CD4-positive, alpha-beta T cell treated with Interleukin-10 for 1 hour (primary cell): ENCODE data around the gene ANKRD13C.
A peak's percentile ranks its signal among the peaks of the same experiment; 100 is the strongest.
"Not testable (repeated sequence)": the region's sequence is repeated elsewhere in the genome, so short reads cannot be mapped to it uniquely, and the experiment has no call there.

Experiments
- DNase-seq: peaks from one replicate; pipeline ENCODE4 v3.0.0-alpha.2; 2020

ANKRD13C gene, protein sequence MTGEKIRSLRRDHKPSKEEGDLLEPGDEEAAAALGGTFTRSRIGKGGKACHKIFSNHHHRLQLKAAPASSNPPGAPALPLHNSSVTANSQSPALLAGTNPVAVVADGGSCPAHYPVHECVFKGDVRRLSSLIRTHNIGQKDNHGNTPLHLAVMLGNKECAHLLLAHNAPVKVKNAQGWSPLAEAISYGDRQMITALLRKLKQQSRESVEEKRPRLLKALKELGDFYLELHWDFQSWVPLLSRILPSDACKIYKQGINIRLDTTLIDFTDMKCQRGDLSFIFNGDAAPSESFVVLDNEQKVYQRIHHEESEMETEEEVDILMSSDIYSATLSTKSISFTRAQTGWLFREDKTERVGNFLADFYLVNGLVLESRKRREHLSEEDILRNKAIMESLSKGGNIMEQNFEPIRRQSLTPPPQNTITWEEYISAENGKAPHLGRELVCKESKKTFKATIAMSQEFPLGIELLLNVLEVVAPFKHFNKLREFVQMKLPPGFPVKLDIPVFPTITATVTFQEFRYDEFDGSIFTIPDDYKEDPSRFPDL

DNA sequence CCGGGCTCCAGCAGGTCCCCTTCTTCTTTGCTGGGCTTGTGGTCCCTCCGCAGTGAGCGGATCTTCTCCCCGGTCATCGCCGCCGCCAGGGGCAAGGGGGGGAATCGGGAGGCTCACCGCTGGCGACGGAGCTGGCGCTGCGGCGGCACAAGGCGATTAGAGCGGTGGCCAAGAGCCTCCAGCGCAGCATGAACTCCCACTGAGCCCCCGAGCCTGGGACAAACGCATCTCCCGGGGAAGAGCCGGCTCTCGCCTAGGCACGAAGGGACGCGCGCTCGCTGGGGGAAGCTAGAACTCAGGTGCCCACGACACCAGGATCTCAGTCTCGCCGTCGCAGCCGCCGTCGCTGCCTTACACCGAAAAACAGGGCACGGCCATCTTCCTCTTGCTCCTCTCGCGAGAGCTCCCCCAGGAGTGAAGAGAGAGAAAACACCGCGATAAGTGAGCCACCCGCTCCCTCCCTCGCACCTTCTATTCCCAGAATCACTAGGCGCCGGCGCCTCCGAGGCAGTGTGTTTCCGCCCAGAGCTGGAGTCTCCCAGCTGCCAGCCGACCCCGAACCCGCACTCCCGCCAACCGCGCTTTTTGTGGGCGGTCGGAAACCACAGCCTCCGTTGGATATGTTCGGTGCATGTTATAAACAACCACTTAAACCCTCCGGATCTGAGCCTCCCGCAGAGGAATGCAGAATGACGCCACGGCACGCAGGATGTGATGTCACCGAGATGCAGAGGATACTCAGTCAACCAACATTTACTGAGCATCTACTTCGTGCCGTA lies at the start of gene ANKRD13C:
ANKRD13C (minus strand) TSS at position 391 of the 779 bp plus-strand sequence; CDS start at position 77, 314 bp downstream.
- DNase-seq = peak; percentile 94

GRCh38 chr1:70403759-70404158 lies 49.2 kb upstream of the ANKRD13C start:
- no peak for DNase-seq

- no peak for DNase-seq
These were observed 47.5 kb upstream of the ANKRD13C start for GRCh38 chr1:70401974-70402373.

- no peak for DNase-seq
These were observed 45.8 kb upstream of the ANKRD13C start for GRCh38 chr1:70400335-70400734.

DNA sequence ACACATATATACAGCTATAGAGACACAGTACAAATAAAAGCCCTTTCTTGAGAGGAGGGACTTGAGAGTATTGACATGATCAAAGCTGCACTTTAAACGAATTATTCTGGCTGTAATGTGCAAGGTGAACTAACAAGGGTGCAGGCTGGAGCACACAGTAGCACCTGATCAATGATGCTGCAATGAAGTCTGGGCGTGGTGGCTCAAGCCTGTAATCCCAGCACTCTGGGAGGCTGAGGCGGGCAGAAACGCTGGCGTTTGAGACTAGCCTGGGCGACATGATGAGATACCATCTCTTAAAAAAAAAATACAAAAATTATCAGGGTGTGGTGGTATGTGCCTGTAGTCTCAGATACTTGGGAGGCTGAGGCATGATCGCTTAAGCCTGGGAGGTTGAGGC lies 42.5 kb upstream of the ANKRD13C start:
- DNase-seq = no peak

- no peak for DNase-seq
These were observed 42.1 kb upstream of the ANKRD13C start for GRCh38 chr1:70396607-70397006.

GRCh38 chr1:70392626-70393025 lies 38.1 kb upstream of the ANKRD13C start:
- DNase-seq = no peak

DNA sequence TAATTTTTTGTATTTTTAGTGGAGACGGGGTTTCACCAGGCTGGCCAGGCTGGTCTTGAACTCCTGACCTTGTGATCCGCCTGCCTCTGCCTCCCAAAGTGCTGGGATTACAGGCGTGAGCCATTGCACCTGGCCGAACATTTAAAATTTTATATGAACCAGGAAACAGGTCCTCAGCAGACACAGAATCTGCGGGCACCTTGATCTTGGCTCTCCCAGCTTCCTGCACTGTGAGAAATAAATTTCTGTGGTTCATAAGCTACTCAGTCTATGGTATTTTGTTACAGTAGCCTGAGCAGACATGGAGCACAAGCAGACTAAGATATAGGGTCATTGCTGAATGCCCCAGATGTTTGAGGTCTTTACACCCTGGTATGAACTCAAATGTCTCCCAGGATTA lies 33.0 kb upstream of the ANKRD13C start:
- no peak for DNase-seq

DNA sequence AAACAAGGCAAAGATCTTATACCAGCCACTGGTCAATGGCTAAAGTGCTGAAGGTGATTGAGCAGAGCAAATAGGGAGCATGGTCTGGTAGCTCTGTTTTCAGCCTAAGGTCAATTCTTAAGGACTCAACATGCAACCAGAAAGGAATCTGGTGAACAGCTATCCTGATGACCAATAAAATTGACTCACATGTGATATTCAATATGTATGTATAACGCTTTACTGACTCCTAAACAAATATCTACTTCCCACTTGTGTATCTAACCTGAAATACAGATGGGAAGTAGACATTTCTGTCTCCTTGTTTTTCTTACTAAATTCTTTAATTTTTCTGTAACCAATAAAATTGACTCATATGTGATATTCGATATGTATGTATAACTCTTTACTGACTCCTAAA lies 31.6 kb upstream of the ANKRD13C start:
- DNase-seq = no peak

GRCh38 chr1:70385477-70385876 lies 31.0 kb upstream of the ANKRD13C start:
- no peak for DNase-seq

DNA sequence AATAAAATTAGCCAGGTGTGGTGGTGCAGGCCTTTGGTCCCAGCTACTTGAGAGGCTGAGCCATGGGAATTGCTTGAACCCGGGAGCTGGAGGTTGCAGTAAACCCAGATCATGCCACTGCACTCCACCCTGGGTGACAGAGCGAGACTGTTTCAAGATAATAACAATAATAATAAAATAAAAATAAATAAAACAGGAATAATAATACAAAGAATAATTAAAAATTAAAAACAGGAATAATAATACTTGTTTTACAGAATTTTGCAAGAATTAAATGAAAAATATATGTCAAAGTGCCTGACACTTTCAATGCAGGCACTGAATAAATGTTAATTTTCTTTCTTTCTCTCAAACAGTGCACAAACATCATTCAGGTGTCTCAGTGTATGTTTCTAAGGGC lies 30.0 kb upstream of the ANKRD13C start:
- no peak for DNase-seq

GRCh38 chr1:70383483-70383882 lies 29.0 kb upstream of the ANKRD13C start:
- no peak for DNase-seq

GRCh38 chr1:70382682-70383081 lies 28.2 kb upstream of the ANKRD13C start:
- no peak for DNase-seq

DNA sequence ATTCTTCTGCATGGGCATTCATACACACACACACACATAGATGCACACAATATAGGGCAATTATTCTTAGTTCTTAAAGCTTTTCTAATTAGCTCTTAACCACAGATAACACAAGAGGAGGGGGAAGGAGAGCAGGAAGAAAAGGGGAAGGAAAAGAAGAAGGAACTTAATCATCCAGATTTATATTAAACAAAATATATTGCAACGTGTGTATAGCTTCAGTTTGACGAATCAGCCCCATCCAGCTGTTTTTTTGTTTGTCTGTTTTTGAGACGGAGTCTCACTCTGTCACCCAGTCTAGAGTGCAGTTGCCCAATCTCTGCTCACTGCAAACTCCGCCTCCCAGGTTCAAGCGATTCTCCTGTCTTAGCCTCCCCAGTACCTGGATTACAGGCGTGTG lies 21.7 kb upstream of the ANKRD13C start:
- DNase-seq = no peak

- not testable (repeated sequence) for DNase-seq
These were observed 19.1 kb upstream of the ANKRD13C start for GRCh38 chr1:70373580-70373979.

DNA sequence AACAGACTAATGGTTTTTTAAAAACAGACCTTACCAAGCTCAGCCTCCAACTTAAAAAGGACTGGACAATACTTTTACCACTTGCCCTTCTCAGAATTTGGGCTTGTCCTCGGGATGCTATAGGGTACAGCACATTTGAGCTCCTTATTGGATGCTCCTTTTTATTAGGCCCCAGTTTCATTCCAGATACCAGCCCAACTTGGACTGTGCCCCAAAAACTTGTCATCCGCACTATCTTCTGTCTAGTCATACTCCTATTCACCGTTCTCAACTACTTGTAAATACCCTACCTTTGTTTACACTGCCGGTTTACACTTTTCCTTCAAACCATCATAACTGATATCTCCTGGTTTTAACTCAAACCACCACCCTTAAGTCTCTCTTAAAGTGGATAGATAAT lies 17.9 kb upstream of the ANKRD13C start:
- DNase-seq = no peak

- not testable (repeated sequence) for DNase-seq
These were observed 17.1 kb upstream of the ANKRD13C start for GRCh38 chr1:70371586-70371985.

DNA sequence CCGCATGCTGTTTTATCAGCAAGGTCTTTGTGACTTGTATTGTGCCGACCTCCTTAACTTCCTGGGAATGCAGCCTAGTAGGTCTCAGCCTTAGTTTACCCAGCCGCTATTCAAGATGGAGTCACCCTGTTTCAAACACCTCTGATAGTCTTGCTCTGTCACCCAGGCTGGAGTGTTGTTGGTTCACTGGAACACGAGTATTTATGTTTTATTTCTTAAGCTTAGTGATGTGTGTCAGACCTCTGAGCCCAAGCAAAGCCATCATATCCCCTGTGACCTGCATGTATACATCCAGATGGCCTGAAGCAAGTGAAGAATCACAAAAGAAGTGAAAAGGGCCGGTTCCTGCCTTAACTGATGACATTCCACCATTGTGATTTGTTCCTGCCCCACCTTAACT lies 12.9 kb upstream of the ANKRD13C start:
- not testable (repeated sequence) for DNase-seq

GRCh38 chr1:70366997-70367396 lies 12.5 kb upstream of the ANKRD13C start:
- DNase-seq = not testable (repeated sequence)

DNA sequence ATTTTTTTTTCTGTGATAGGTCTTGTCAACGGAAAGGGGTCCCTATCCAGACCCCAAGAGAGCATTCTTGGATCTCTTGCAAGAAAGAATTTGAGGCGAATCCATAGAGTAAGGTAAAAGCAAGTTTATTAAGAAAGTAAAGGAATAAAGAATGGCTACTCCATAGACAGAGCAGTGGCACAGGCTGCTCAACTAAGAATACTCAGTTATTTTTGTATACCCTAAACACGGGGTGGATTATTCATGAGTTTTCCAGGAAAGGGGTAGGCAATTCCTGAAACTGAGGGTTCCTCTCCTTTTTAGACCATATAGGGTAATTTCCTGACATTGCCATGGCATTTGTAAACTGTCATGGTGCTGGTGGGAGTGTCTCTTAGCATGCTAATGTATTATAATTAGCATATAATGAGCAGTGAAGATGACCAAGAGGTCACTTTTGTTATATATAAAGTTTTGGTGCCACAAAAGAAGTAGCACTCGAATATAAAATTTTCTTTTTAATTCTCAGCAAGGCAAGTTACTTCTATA lies 12.0 kb upstream of the ANKRD13C start:
- not testable (repeated sequence) for DNase-seq

GRCh38 chr1:70364439-70364838 lies 9.9 kb upstream of the ANKRD13C start:
- no peak for DNase-seq

DNA sequence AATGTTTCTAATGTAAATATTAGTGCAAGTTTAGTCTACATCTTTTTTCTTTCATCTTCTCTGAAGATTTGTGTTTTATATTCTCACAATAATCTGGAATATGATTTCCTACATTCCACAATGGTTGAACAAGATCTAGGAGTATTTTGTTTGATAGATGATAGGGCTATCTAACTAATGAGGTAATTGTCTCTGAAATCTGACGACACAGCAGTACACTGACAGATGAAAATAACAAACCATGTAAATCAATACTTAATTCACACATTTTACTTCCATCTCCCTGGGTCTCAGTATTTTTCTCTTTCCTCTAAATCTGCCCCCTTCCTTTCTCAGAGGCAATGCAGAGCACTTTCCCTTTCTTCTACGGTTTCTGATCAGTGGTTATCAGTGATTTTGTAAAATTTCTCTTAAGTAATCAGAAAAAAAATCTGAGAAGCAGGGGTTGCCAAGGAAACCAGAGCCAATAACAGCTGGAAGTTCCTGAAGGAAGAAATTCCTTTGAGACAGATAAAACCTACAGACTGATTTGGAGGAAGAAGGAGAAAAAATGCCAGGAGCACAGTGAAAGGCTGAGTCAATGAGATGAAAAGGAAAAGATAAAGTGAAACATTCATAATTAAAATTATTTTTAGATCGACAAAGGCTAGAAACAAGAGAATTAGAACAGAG lies 7.3 kb upstream of the ANKRD13C start:
- DNase-seq = no peak

DNA sequence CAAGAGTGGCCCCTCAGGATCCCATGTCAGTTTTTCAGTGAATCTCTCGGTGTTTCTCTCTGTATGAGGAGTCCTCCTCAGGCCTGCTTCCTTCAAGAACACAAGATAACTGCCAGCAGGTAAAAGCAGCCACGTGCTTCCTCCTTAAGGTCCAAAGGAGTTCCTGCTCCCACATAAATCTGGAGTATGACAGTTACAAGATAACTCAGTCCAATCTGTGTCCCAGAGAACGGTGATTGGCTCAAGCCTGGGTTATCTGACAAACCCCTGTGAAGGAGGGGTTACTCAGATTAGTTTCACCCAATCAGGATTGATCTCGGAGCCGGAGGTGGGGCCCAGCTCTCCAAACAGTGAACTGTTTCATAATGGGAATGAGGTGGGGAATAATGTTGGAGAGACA lies 5.8 kb upstream of the ANKRD13C start:
- no peak for DNase-seq
